ENCODE measurements around the gene TJP1. TPM values are rescaled to one million over a fixed set of nuclear protein-coding genes. Genes with fewer than 3 reads are reported as not detected.

TJP1 gene
- total RNA-seq, 1 donor from 2014 or later = 172 TPM

DNA sequence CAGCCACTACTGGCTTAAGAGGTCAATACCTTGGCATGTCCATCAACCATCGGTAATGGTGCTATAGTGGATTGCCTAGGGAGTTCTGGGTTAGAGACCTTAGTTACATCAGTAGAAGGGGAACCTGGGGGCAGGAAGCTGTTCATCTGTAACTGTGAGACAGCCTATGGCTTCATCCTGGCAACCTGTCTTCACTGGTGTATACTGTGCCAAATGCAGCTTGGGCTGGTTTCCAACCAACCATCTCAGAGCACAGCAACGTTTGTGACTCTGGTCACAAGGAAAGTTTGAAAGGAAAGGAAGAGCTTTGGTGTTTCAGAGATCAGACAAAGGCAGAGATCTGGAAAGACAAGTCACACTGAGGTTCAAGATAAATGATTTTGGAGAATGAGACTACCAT is 93.8 kb downstream of the TJP1 start:
- Mint-ChIP-seq H3K27ac (peak overlapping the region; percentile 71), H3K4me3 (ENCODE audit: low read depth) (no peak overlapping the region), H3K4me1 (ENCODE audit: low read depth) (peaks cover 9% of the 10 kb centered on the region), H3K27me3 (no peaks in the 10 kb centered on the region), H3K36me3 (ENCODE audit: insufficient read depth) (peaks cover 64% of the 10 kb centered on the region), H3K9me3 (ENCODE audit: low read depth) (peaks cover 6% of the 10 kb centered on the region)
- TF ChIP-seq, protein P1, sequence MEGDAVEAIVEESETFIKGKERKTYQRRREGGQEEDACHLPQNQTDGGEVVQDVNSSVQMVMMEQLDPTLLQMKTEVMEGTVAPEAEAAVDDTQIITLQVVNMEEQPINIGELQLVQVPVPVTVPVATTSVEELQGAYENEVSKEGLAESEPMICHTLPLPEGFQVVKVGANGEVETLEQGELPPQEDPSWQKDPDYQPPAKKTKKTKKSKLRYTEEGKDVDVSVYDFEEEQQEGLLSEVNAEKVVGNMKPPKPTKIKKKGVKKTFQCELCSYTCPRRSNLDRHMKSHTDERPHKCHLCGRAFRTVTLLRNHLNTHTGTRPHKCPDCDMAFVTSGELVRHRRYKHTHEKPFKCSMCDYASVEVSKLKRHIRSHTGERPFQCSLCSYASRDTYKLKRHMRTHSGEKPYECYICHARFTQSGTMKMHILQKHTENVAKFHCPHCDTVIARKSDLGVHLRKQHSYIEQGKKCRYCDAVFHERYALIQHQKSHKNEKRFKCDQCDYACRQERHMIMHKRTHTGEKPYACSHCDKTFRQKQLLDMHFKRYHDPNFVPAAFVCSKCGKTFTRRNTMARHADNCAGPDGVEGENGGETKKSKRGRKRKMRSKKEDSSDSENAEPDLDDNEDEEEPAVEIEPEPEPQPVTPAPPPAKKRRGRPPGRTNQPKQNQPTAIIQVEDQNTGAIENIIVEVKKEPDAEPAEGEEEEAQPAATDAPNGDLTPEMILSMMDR (IDR thresholded peaks at IDR 0.05; ENCODE audit: unreplicated experiment) = no peak
- DNase-seq (ENCODE audit: low spot score, unreplicated experiment) = no peak

DNA sequence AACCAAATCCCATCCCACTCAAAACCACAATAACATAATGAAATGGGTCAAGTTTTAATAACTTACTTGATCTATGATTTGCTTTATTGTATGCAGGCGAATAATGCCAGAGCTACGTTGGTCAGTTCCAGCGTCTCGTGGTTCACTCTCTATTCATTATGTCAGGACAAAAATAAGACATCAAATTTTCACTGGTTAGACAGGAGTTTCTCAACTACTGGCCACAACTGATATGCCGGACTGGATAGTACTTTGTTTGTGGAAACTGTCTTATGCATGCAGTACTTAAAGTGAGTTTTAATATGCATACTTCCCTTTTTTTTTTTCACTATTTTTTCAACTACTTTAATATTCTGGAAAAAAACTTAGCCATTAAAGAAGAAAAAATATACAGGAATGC is 94.4 kb downstream of the TJP1 start:
- peaks cover 9% of the 10 kb centered on the region for H3K4me1 Mint-ChIP-seq (ENCODE audit: low read depth)
- TF ChIP-seq, protein P1 (IDR thresholded peaks at IDR 0.05; ENCODE audit: unreplicated experiment) = no peak
- no peaks in the 10 kb centered on the region for H3K27me3 Mint-ChIP-seq
- no peak overlapping the region for H3K27ac Mint-ChIP-seq
- H3K36me3 Mint-ChIP-seq (ENCODE audit: insufficient read depth) = peaks cover 68% of the 10 kb centered on the region
- no peak for DNase-seq (ENCODE audit: low spot score, unreplicated experiment)
- peaks cover 11% of the 10 kb centered on the region for H3K9me3 Mint-ChIP-seq (ENCODE audit: low read depth)
- H3K4me3 Mint-ChIP-seq (ENCODE audit: low read depth) = no peak overlapping the region

DNA sequence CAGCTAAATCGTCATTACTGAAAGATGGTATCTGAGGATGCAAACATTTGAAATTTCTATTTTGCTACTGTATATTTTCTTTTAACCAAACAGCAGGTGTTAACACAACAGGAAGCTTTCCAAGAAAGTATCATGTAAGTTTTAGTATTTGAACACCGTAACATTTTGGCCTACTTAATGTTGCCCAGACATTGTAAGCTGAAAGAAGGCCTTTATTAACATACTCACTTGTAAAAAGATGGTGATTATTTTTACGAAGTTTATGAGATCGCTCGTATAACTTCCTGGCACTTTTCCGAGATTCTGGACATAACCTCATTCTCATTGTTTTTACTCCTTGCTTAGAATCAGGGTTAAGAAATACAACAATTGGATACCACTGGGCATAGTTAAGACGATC is 95.7 kb downstream of the TJP1 start:
- Mint-ChIP-seq H3K9me3 (ENCODE audit: low read depth) (peaks cover 20% of the 10 kb centered on the region), H3K27me3 (no peaks in the 10 kb centered on the region), H3K4me1 (ENCODE audit: low read depth) (peaks cover 9% of the 10 kb centered on the region), H3K4me3 (ENCODE audit: low read depth) (no peak overlapping the region), H3K36me3 (ENCODE audit: insufficient read depth) (peaks cover 74% of the 10 kb centered on the region), H3K27ac (no peak overlapping the region)
- TF ChIP-seq, protein P1 (IDR thresholded peaks at IDR 0.05; ENCODE audit: unreplicated experiment) = no peak
- DNase-seq (ENCODE audit: low spot score, unreplicated experiment) = no peak

DNA sequence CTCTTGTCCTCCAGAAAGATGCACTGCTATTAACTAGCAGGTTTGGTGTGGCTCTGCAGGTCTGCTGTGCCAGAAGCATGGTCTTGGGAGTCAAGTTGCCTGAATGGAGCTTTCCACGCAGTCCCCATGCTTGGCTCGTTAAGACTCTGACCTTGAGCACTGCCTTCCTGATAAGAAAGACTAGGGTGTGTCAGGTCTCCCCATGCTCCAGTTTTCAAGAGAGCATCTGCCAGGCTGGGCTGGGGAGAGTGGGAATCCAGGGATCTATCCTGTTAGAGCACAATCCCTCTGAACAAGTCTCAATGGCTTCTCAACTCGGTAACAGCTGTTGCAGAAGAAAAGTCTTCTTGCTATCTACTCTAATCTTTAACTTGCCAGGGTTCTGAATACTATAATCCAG is 98.2 kb downstream of the TJP1 start:
- H3K27ac Mint-ChIP-seq = no peak overlapping the region
- H3K9me3 Mint-ChIP-seq (ENCODE audit: low read depth) = peaks cover 23% of the 10 kb centered on the region
- H3K36me3 Mint-ChIP-seq (ENCODE audit: insufficient read depth) = peaks cover 85% of the 10 kb centered on the region
- no peak overlapping the region for H3K4me3 Mint-ChIP-seq (ENCODE audit: low read depth)
- H3K4me1 Mint-ChIP-seq (ENCODE audit: low read depth) = peaks cover 9% of the 10 kb centered on the region
- no peak for DNase-seq (ENCODE audit: low spot score, unreplicated experiment)
- no peaks in the 10 kb centered on the region for H3K27me3 Mint-ChIP-seq
- TF ChIP-seq, protein P1 (IDR thresholded peaks at IDR 0.05; ENCODE audit: unreplicated experiment) = no peak

DNA sequence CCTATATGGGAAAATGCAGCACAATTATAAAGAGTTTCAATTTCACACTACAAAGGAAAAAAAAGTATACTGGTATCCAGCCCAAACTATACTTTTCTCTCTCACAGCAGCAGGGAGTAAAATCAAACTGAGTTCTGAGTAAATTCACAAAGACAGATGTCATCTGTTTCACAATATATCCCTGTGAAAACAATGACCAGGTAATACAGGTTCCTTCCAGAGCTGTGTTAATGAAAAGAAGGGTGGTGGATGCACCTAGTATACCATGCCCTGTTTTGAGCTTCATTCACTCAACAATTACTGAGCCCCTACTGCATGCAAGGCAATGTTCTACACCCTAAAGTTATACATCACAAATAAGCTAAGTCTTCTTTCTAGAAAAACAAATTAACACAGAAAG is 108.5 kb downstream of the TJP1 start:
- H3K27me3 Mint-ChIP-seq = no peaks in the 10 kb centered on the region

More for the DNA sequence above, 108.5 kb downstream of the TJP1 start:
- H3K4me3 Mint-ChIP-seq (ENCODE audit: low read depth) = no peak overlapping the region
- no peak for DNase-seq (ENCODE audit: low spot score, unreplicated experiment)
- no peaks in the 10 kb centered on the region for H3K9me3 Mint-ChIP-seq (ENCODE audit: low read depth)
- peaks cover 53% of the 10 kb centered on the region for H3K36me3 Mint-ChIP-seq (ENCODE audit: insufficient read depth)
- TF ChIP-seq, protein P1 (IDR thresholded peaks at IDR 0.05; ENCODE audit: unreplicated experiment) = no peak
- peak overlapping the region; percentile 62 for H3K27ac Mint-ChIP-seq
- peaks cover 20% of the 10 kb centered on the region for H3K4me1 Mint-ChIP-seq (ENCODE audit: low read depth)
